ENCODE results near the gene FER1L5. TPM values are rescaled to one million over a fixed set of nuclear protein-coding genes. Genes with fewer than 3 reads are reported as not detected.
"Not testable (repeated sequence)": the region's sequence is repeated elsewhere in the genome, so short reads cannot be mapped to it uniquely, and the experiment has no call there.

The FER1L5 gene
- total and polyA plus RNA-seq, 9 of the 15 experiments (the other 6 are each of a cell fraction or from before 2014, with no cell fraction given), result 0.01 TPM; not detected in 6

DNA sequence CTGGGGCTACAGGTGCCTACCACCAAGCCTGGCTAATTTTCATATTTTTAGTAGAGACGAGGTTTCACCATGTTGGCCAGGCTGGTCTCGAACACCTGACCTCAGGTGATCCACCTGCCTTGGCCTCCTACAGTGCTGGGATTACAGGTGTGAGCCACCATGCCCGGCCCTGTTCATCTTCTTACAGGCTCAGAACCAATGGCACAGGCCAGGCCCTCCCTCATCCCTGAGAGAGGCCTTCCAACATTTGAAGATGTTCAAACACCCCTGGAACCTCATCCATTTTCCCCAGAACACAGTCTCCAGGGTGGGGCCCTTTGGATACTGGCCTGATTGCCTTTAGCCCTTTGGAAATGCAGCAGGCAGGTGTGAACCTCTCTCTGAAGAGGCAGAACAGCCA, 23.2 kb downstream of the FER1L5 start:
- H3K9me3 ChIP-seq (replicated peaks; ENCODE audit: control insufficient read depth, insufficient read depth, low read depth, low read length); H3K4me3 ChIP-seq; in situ Hi-C loops (cut with MboI); H3K9ac ChIP-seq (ENCODE audit: insufficient read depth in 1 of 2, low read depth in 2 of 2, low read length in 2 of 2); H3K4me1 ChIP-seq (replicated peaks in 1 of 2; ENCODE audit: control insufficient read depth in 2 of 2, insufficient read depth in 2 of 2, low read length in 2 of 2); BruUV-seq (replicated peaks); H3K79me2 ChIP-seq (ENCODE audit: control insufficient read depth, insufficient read depth, low read length); H3K4me2 ChIP-seq (ENCODE audit: insufficient read depth, low read length); H4K20me1 ChIP-seq (replicated peaks; ENCODE audit: control insufficient read depth, insufficient read depth, low read length); H3K9me1 ChIP-seq (ENCODE audit: control insufficient read depth, insufficient read depth, low read length); FAIRE-seq; DNase-seq (ENCODE audit: extremely low read depth in 1 of 4, low spot score in 3 of 4); H3K36me3 ChIP-seq (ENCODE audit: control insufficient read depth, insufficient read depth, low read length); intact Hi-C loops (cut with micrococcal nuclease); ATAC-seq; CTCF ChIA-PET (ENCODE audit: low intra/inter-chr PET ratio); H2AFZ ChIP-seq (ENCODE audit: low read depth, low read length); H3K27ac ChIP-seq (ENCODE audit: extremely low read depth, low read depth, low read length): not testable (repeated sequence)
- 31% methylated on average over 3 of the region's 3 CpGs for WGBS (ENCODE audit: insufficient coverage, low coverage, missing lambda C conversion rate)
- POLR2A ChIA-PET, result interaction anchor here (1.9 kb wide), 1 partner anchor 10 kb away, joined by 8 read pairs; no protein-coding TSS in a partner anchor
- H3K27me3 ChIP-seq (ENCODE audit: control insufficient read depth in 2 of 2, insufficient read depth in 2 of 2, low read length in 2 of 2), result peaks cover 16 to 39% of the 10 kb centered on the region in 2 experiments

DNA sequence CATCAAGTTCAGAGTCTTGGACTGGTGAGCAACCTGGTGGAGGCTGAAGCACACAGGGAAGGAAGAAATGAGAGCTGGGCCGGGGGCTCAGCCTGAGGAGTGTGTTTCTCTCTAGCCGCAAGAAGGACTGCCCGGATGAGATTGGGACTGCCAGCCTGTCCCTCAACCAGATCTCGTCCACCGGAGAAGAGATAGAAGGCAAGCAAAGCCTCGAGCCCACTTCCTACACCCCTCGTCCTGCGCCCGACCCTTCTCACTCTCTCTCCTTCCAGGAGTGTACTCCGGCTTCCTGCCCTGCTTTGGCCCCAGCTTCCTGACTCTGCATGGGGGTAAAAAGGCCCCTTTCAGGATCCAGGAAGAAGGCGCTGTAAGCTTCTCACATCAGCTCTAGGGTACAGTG, 26.2 kb downstream of the FER1L5 start:
- no peak overlapping the region for H3K4me2 ChIP-seq (ENCODE audit: insufficient read depth, low read length)
- peak overlapping the region; percentile 54; the same call in 1 of the 2 replicates for H2AFZ ChIP-seq (ENCODE audit: low read depth, low read length)
- H4K20me1 ChIP-seq (replicated peaks; ENCODE audit: control insufficient read depth, insufficient read depth, low read length), result no peaks in the 10 kb centered on the region
- BruUV-seq (replicated peaks), result no TSS peak
- H3K4me1 ChIP-seq (replicated peaks in 1 of 2; ENCODE audit: control insufficient read depth in 2 of 2, insufficient read depth in 2 of 2, low read length in 2 of 2), result no peaks in the 10 kb centered on the region; a peak in 1 of 5 replicates
- no peak overlapping the region for H3K4me3 ChIP-seq
- H3K9ac ChIP-seq (ENCODE audit: insufficient read depth in 1 of 2, low read depth in 2 of 2, low read length in 2 of 2), result peak overlapping the region in 1 of 2 experiments; percentile 36; a peak in 1 of 4 replicates
- ChIA-PET CTCF (ENCODE audit: low intra/inter-chr PET ratio) (no interaction called here), POLR2A (interaction anchor here (0.7 to 1.1 kb wide), 4 partner anchors 9 to 214 kb away, joined by 3 read pairs; no protein-coding TSS in a partner anchor)
- H3K36me3 ChIP-seq (ENCODE audit: control insufficient read depth, insufficient read depth, low read length), result no peaks in the 10 kb centered on the region
- H3K27me3 ChIP-seq (ENCODE audit: control insufficient read depth in 2 of 2, insufficient read depth in 2 of 2, low read length in 2 of 2), result peaks cover 25 to 42% of the 10 kb centered on the region in 2 experiments
- H3K9me1 ChIP-seq (ENCODE audit: control insufficient read depth, insufficient read depth, low read length), result no peaks in the 10 kb centered on the region
- WGBS (ENCODE audit: insufficient coverage, low coverage, missing lambda C conversion rate), result 52% methylated on average over 11 of the region's 11 CpGs
- no peak overlapping the region for H3K27ac ChIP-seq (ENCODE audit: extremely low read depth, low read depth, low read length)
- ATAC-seq (no peak; the same call in 2 of the 3 replicates), FAIRE-seq (no peak), DNase-seq (ENCODE audit: extremely low read depth in 1 of 4, low spot score in 3 of 4) (no peak)
- in situ Hi-C loops (cut with MboI) (no loop called here), intact Hi-C loops (cut with micrococcal nuclease) (no loop called here)
- H3K9me3 ChIP-seq (replicated peaks; ENCODE audit: control insufficient read depth, insufficient read depth, low read depth, low read length), result peaks cover 4% of the 10 kb centered on the region; the same call in 1 of the 2 replicates
- no peaks in the 10 kb centered on the region for H3K79me2 ChIP-seq (ENCODE audit: control insufficient read depth, insufficient read depth, low read length)
- TF ChIP-seq, protein P1, sequence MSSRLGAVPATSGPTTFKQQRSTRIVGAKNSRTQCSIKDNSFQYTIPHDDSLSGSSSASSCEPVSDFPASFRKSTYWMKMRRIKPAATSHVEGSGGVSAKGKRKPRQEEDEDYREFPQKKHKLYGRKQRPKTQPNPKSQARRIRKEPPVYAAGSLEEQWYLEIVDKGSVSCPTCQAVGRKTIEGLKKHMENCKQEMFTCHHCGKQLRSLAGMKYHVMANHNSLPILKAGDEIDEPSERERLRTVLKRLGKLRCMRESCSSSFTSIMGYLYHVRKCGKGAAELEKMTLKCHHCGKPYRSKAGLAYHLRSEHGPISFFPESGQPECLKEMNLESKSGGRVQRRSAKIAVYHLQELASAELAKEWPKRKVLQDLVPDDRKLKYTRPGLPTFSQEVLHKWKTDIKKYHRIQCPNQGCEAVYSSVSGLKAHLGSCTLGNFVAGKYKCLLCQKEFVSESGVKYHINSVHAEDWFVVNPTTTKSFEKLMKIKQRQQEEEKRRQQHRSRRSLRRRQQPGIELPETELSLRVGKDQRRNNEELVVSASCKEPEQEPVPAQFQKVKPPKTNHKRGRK (tag; IDR thresholded peaks at IDR 0.05), result no peak
- TF ChIP-seq DNMT1 (IDR thresholded peaks at IDR 0.05) (no peak), E2F3 (CRISPR knock-in tag; IDR thresholded peaks at IDR 0.05) (no peak), RCOR1 (IDR thresholded peaks at IDR 0.05; ENCODE audit: borderline replicate concordance in 1 of 2, low read depth in 2 of 2, low read length in 2 of 2) (no peak), NONO (IDR thresholded peaks at IDR 0.05; ENCODE audit: low read depth in 2 of 2, low read length in 1 of 2) (no peak), PHTF2 (CRISPR knock-in tag; IDR thresholded peaks at IDR 0.05) (no peak)
